Right atrium auricular region (tissue), 2 donors: ENCODE measurements around the gene LINGO1. TPM values are rescaled to one million over a fixed set of nuclear protein-coding genes. Genes with fewer than 3 reads are reported as not detected.

Experiments
- DNase-seq: peaks from one replicate; pipeline ENCODE4 v3.0.0-alpha.2; 2019; ENCODE audit warnings: low spot score
- H3K27ac ChIP-seq, 2 donors: fragments of 200-600 bp; sonication (generic); 1 replicate in 1 of 2; 2 replicates in 1 of 2; pipeline ENCODE4 v1.5.1; 2016 to 2019
- H3K27me3 ChIP-seq, 2 donors: fragments of 200-600 bp; sonication (generic); one replicate each; pipeline versions ENCODE4 v1.5.1 to v1.6.0; 2017 to 2019
- H3K36me3 ChIP-seq: fragments of 200-600 bp; sonication (generic); one replicate; pipeline ENCODE4 v1.5.1; 2016
- H3K4me1 ChIP-seq, 2 donors: fragments of 200-600 bp; sonication (generic); one replicate each; pipeline versions ENCODE4 v1.5.1 to v1.6.0; 2017 to 2019
- H3K4me3 ChIP-seq, 2 donors: fragments of 200-600 bp; sonication (generic); 1 replicate in 1 of 2; 2 replicates in 1 of 2; pipeline ENCODE4 v1.5.1; 2017 to 2019; ENCODE audit warnings: mild to moderate bottlenecking in 1 of 2, moderate library complexity in 1 of 2
- H3K9me3 ChIP-seq, 2 donors: fragments of 200-600 bp; sonication (generic); one replicate each; pipeline ENCODE4 v1.5.1; 2019
- total RNA-seq, 2 donors: library from RNA; depleted of rRNA; stranded (reverse); fragments of >200 nt; gene quantifications; one replicate each; pipeline ENCODE4 v1.1.0, GENCODE V29; 2016
- TF ChIP-seq, protein P1 (sequence below), 2 donors: fragments of 200-600 bp; sonication (generic); IDR thresholded peaks; one replicate each; pipeline ENCODE4 v1.5.1; 2019; ENCODE audit warnings: antibody characterized with exemption in 2 of 2

LINGO1 gene
- total RNA-seq, 2 donors from 2014 or later: 7.0 to 9.4 TPM

DNA sequence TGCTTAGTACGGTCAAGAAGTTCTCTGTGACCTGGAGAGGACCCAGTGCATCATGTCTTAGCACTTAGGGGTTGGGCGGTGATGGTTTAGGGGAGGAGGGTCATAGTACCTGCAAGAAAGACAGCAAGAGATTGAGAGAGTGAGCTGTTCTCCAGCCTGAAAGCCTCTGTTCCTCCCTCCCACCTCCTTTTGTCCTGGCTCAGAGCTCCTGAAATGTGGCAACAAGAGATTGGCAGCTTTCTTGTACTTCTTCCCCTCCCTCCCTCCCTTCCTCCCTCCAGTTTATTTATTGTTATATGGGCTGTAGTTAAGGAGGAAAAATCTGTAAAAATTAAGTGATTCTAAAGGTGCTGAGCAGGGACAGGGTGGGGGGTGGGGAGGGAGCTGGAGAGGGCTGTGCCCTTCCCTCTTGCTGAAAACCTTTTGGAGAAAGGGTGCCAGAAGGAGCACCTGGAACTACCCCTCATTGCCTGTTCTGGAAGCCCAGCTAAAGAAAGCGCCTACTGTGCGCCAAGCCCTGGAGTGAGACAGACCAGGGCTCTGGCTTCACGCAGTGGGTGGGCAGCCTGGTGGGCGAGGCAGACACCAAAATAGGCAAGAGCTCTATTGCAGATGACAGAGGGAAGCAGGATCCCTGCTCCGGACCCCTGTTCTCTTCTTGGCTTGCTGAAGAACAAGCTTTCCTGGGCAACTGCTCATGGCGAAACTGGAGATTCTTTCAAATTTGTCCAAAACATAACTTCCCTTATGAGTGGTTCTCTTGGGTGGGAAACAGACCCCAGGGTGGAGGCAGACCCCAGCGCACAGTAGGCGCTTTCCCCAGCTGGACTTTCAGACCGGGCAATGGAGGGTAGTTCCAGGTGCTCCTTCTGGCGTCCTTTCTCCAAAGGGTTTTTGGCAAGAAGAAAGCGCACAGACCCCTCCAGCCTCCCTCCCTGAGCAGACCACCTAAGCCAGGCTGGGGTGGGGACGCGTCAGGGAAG, 35.6 kb downstream of the LINGO1 start:
- no peak overlapping the region for H3K27ac ChIP-seq
- no peak for DNase-seq

DNA sequence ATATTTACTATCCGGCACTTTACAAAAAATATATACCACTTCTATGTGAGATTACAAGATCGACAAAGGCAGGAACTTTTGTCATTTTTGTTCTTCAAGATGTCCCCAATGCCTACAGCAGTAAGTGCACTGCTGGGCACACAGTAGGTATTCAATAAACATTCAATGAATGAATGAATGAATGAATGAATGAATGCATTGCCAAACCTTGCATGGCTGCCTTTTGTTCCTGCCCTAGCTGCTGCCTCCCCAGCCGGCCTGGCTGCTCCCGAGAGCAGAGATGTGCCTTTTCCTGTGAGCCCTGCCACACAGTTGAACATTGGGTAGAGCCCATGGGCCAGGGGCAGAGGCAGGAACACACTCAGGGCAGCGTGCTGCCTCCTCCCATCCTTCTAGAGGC, 37.5 kb downstream of the LINGO1 start:
- Histone ChIP-seq H3K27ac (no peak overlapping the region), H3K4me1 (peaks cover 0 to 8% of the 10 kb centered on the region in 2 donors), H3K36me3 (no peaks in the 10 kb centered on the region), H3K9me3 (no peaks in the 10 kb centered on the region), H3K4me3 (no peak overlapping the region), H3K27me3 (no peaks in the 10 kb centered on the region)
- TF ChIP-seq, protein P1, sequence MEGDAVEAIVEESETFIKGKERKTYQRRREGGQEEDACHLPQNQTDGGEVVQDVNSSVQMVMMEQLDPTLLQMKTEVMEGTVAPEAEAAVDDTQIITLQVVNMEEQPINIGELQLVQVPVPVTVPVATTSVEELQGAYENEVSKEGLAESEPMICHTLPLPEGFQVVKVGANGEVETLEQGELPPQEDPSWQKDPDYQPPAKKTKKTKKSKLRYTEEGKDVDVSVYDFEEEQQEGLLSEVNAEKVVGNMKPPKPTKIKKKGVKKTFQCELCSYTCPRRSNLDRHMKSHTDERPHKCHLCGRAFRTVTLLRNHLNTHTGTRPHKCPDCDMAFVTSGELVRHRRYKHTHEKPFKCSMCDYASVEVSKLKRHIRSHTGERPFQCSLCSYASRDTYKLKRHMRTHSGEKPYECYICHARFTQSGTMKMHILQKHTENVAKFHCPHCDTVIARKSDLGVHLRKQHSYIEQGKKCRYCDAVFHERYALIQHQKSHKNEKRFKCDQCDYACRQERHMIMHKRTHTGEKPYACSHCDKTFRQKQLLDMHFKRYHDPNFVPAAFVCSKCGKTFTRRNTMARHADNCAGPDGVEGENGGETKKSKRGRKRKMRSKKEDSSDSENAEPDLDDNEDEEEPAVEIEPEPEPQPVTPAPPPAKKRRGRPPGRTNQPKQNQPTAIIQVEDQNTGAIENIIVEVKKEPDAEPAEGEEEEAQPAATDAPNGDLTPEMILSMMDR (IDR thresholded peaks at IDR 0.05): no peak
- DNase-seq: no peak

More for the DNA sequence above, 35.6 kb downstream of the LINGO1 start:
- Histone ChIP-seq H3K36me3 (no peaks in the 10 kb centered on the region), H3K4me3 (no peak overlapping the region), H3K4me1 (peaks cover 0 to 8% of the 10 kb centered on the region in 2 donors), H3K9me3 (no peaks in the 10 kb centered on the region), H3K27me3 (no peaks in the 10 kb centered on the region)
- TF ChIP-seq, protein P1 (IDR thresholded peaks at IDR 0.05): no peak

DNA sequence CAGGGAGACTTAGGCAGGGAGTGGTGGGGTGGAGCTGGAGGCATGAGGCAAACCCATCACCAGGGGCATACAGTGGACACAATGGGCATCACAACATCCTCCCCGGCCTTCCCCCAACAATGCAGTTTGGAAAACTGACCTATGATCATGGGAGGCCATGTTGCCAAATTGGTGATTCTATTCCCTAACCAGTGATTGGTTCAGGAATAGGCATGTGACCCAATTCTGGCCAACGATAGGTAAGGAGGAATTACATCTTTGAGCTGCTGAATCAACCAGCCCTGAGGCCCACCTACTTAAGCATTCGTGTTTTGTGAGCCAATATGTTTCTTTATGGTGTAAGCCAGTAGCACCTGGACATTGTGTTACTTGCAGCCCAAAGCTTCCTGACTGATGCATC, 40.0 kb downstream of the LINGO1 start:
- Histone ChIP-seq H3K27me3 (no peaks in the 10 kb centered on the region), H3K4me1 (peaks cover 0 to 5% of the 10 kb centered on the region in 2 donors), H3K36me3 (no peaks in the 10 kb centered on the region), H3K27ac (no peak overlapping the region), H3K9me3 (no peaks in the 10 kb centered on the region), H3K4me3 (no peak overlapping the region)
- TF ChIP-seq, protein P1 (IDR thresholded peaks at IDR 0.05): no peak
- no peak for DNase-seq

DNA sequence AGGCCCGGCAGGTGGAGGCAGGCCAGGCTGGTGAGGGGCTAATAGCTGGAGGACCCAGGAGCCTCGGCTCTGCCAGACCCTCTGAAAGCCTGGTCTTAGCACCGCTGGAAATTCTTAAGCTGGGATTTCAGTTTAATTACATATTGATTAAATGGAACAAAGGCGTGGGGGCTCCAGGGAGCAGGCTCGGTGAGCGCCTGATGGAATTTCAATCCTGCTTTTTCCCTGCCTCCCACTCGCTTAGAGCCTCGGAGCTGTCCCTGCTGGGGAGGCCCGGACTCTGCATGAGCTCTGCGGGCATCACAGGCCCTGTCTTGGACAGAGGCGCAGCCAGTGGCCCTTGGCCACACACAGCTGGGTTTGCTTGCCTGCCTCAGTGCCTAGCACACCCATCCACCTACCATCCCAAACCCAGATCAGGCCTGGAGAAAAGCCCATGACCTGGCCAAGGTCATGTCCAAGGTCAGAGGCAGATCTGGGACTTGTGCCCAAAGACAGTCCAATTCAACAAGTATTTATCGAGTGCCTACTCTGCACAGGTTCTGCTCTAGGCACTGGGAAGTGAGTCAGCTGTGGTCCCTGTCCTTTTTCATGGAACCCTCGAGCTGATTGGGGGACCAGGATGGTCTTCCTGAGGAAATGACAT, 40.6 kb downstream of the LINGO1 start:
- no peaks in the 10 kb centered on the region for H3K27me3 ChIP-seq
- no peaks in the 10 kb centered on the region for H3K9me3 ChIP-seq
- no peak for DNase-seq
- peaks cover 0 to 5% of the 10 kb centered on the region in 2 donors for H3K4me1 ChIP-seq
- no peak overlapping the region for H3K4me3 ChIP-seq
- TF ChIP-seq, protein P1 (IDR thresholded peaks at IDR 0.05): no peak
- H3K36me3 ChIP-seq: no peaks in the 10 kb centered on the region
- no peak overlapping the region for H3K27ac ChIP-seq

DNA sequence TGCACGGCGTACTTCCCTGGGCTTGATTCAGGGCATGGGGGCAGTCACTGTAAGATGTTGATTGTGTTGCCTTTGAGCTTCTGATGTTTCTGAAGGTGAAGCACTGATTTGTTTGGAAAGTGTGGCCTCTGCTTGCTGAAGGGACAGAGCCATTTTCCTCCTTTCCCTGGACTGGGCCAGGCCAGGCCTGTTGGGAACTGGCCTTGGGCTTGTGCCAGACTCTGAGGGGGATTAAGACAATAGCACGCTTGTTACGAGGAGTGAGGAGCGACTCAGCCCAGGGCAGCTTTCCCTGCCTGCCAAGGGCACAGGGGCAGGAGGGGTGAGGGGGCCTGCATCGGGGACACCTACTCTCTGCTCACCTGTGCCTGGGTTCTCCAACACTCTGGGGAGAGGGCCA, 42.9 kb downstream of the LINGO1 start:
- no peak overlapping the region for H3K4me3 ChIP-seq
- no peak overlapping the region for H3K27ac ChIP-seq
- peaks cover 0 to 5% of the 10 kb centered on the region in 2 donors for H3K4me1 ChIP-seq
- H3K36me3 ChIP-seq: no peaks in the 10 kb centered on the region
- H3K9me3 ChIP-seq: no peaks in the 10 kb centered on the region
- H3K27me3 ChIP-seq: no peaks in the 10 kb centered on the region
- TF ChIP-seq, protein P1 (IDR thresholded peaks at IDR 0.05): no peak
- DNase-seq: no peak
